BE2C (cell line): Measurements from ENCODE around the gene CACNA2D2.
A peak's percentile ranks its signal among the peaks of the same experiment; 100 is the strongest.

Experiments
- DNase-seq: peaks from one replicate; pipeline ENCODE4 v3.0.0-alpha.2; 2020
- H3K27me3 ChIP-seq: fragments of 250-450 bp; sonication (Bioruptor Pico); 2 replicates; pipeline ENCODE4 v1.5.1; 2020; ENCODE audit warnings: mild to moderate bottlenecking
- H3K36me3 ChIP-seq: fragments of 250-450 bp; sonication (Bioruptor Pico); 2 replicates; pipeline ENCODE4 v1.5.1; 2020; ENCODE audit warnings: mild to moderate bottlenecking
- H3K4me1 ChIP-seq: fragments of 250-450 bp; sonication (Bioruptor Pico); 2 replicates; pipeline ENCODE4 v1.5.1; 2020
- H3K4me3 ChIP-seq: 2 replicates; pipeline ENCODE4 v1.5.1; 2011; ENCODE audit warnings: low read depth, low read length
- H3K9me3 ChIP-seq: fragments of 250-450 bp; sonication (Bioruptor Pico); 2 replicates; pipeline ENCODE4 v1.5.1; 2020
- CTCF ChIP-seq: IDR thresholded peaks from 2 replicates; pipeline ENCODE4 v1.5.1; 2012; ENCODE audit warnings: mild to moderate bottlenecking, low read depth, low read length

Gene CACNA2D2

GRCh38 chr3:50419595-50420370 is 83.7 kb downstream of the CACNA2D2 start:
- H3K4me3 ChIP-seq, result no peak overlapping the region
- no peaks in the 10 kb centered on the region for H3K27me3 ChIP-seq
- H3K9me3 ChIP-seq, result no peaks in the 10 kb centered on the region
- no peaks in the 10 kb centered on the region for H3K36me3 ChIP-seq
- H3K4me1 ChIP-seq, result peaks cover 3% of the 10 kb centered on the region; the same call in 1 of the 2 replicates
- no peak for TF ChIP-seq CTCF
- no peak for DNase-seq

GRCh38 chr3:50418850-50419249 is 84.6 kb downstream of the CACNA2D2 start:
- Histone ChIP-seq H3K9me3 (no peaks in the 10 kb centered on the region), H3K36me3 (no peaks in the 10 kb centered on the region), H3K4me1 (peaks cover 3% of the 10 kb centered on the region; the same call in 1 of the 2 replicates), H3K27me3 (no peaks in the 10 kb centered on the region), H3K4me3 (no peak overlapping the region)
- DNase-seq, result no peak
- TF ChIP-seq CTCF, result no peak

- DNase-seq, result no peak
- Histone ChIP-seq H3K36me3 (no peaks in the 10 kb centered on the region), H3K9me3 (no peaks in the 10 kb centered on the region), H3K27me3 (no peaks in the 10 kb centered on the region), H3K4me1 (peaks cover 3% of the 10 kb centered on the region; the same call in 1 of the 2 replicates), H3K4me3 (no peak overlapping the region)
- no peak for TF ChIP-seq CTCF
These were observed 85.8 kb downstream of the CACNA2D2 start for GRCh38 chr3:50417637-50418033.

GRCh38 chr3:50416736-50417636 is 86.4 kb downstream of the CACNA2D2 start:
- H3K27me3 ChIP-seq, result no peaks in the 10 kb centered on the region
- H3K4me1 ChIP-seq, result peaks cover 5% of the 10 kb centered on the region
- TF ChIP-seq CTCF, result no peak
- H3K36me3 ChIP-seq, result no peaks in the 10 kb centered on the region
- no peaks in the 10 kb centered on the region for H3K9me3 ChIP-seq
- H3K4me3 ChIP-seq, result no peak overlapping the region
- DNase-seq, result no peak

GRCh38 chr3:50415816-50416215 is 87.6 kb downstream of the CACNA2D2 start:
- H3K9me3 ChIP-seq, result no peaks in the 10 kb centered on the region
- DNase-seq, result no peak
- no peak for TF ChIP-seq CTCF
- H3K36me3 ChIP-seq, result no peaks in the 10 kb centered on the region
- no peaks in the 10 kb centered on the region for H3K27me3 ChIP-seq
- H3K4me1 ChIP-seq, result peaks cover 17% of the 10 kb centered on the region
- H3K4me3 ChIP-seq, result no peak overlapping the region

- H3K4me1 ChIP-seq, result peaks cover 17% of the 10 kb centered on the region
- no peaks in the 10 kb centered on the region for H3K27me3 ChIP-seq
- DNase-seq, result no peak
- no peak overlapping the region for H3K4me3 ChIP-seq
- peak; percentile 26; the same call in 1 of the 2 replicates for TF ChIP-seq CTCF
- H3K36me3 ChIP-seq, result no peaks in the 10 kb centered on the region
- H3K9me3 ChIP-seq, result no peaks in the 10 kb centered on the region
These were observed 88.4 kb downstream of the CACNA2D2 start for GRCh38 chr3:50415061-50415460.
